GM12878 (cell line): ENCODE data around the gene FXN. TPM values are rescaled to one million over a fixed set of nuclear protein-coding genes. Genes with fewer than 3 reads are reported as not detected.

Experiments used
- ATAC-seq: fragments of 200-7000 bp; cut with Tn5 transposase; 3 replicates; pipeline ENCODE4 v1.9.1; 2020; ENCODE audit warnings: mild to moderate bottlenecking, moderate library complexity
- BruUV-seq: library from RNA; stranded (reverse); fragments of 400-500 nt; replicated peaks from 2 replicates; lab custom pipeline; 2021; lab: Mats Ljungman, UMichigan
- CTCF ChIA-PET: fragments of 300-600 bp; sonication (Branson Sonifier 250); formaldehyde crosslinking; extraction: SDS; loops from one replicate; lab custom pipeline; 2021; ENCODE audit warnings: inconsistent platforms; lab: Yijun Ruan, JAX
- POLR2A ChIA-PET: fragments of 350-600 bp; formaldehyde crosslinking; extraction: SDS; loops from one replicate; lab custom pipeline; 2021; ENCODE audit warnings: inconsistent platforms; lab: Charles Lee
- RAD21 ChIA-PET: fragments of 300-600 bp; sonication (Branson Sonifier 250); formaldehyde crosslinking; loops from one replicate; lab custom pipeline; 2023; ENCODE audit warnings: antibody characterized with exemption; ENCODE audit not compliant: unreplicated experiment; lab: Charles Lee
- SMC1A ChIA-PET: fragments of 300-600 bp; sonication (Branson Sonifier 250); formaldehyde crosslinking; loops from one replicate; lab custom pipeline; 2023; ENCODE audit not compliant: unreplicated experiment, uncharacterized antibody; lab: Charles Lee
- DNase-seq: peaks from one replicate; pipeline ENCODE4 v3.0.0-alpha.2; 2011; ENCODE audit warnings: low read depth, low spot score
- FAIRE-seq: peaks from 3 replicates; lab custom pipeline; 2011; peaks lifted over from hg19 to GRCh38; lab: Jason Lieb, UNC
- H2AFZ ChIP-seq: 2 replicates; pipeline ENCODE4 v1.6.0; 2011; ENCODE audit warnings: low read depth, low read length, control low read depth; ENCODE audit not compliant: control insufficient read depth
- H3K27ac ChIP-seq: 2 replicates; pipeline ENCODE4 v1.5.1; 2011; ENCODE audit warnings: control low read depth; ENCODE audit not compliant: control insufficient read depth, insufficient read depth
- H3K27me3 ChIP-seq, 2 experiments: replicated peaks in 1 of 2; 2 replicates each; pipeline versions ENCODE4 v1.6.0 to v1.6.1; 2011; ENCODE audit warnings: low read length in 1 of 2; ENCODE audit not compliant: control insufficient read depth in 2 of 2, insufficient read depth in 2 of 2
- H3K36me3 ChIP-seq, 2 experiments: 2 replicates each; pipeline ENCODE4 v1.5.1; 2011; ENCODE audit warnings: low read length in 1 of 2; ENCODE audit not compliant: control insufficient read depth in 2 of 2, insufficient read depth in 2 of 2
- H3K4me1 ChIP-seq: 2 replicates; pipeline ENCODE4 v1.6.1; 2011; ENCODE audit warnings: mild to moderate bottlenecking, low read length, moderate library complexity, mixed read lengths; ENCODE audit not compliant: control insufficient read depth, insufficient read depth
- H3K4me2 ChIP-seq: 2 replicates; pipeline ENCODE4 v1.6.0; 2011; ENCODE audit warnings: control low read depth; ENCODE audit not compliant: control insufficient read depth, insufficient read depth
- H3K4me3 ChIP-seq: fragments of 200-600 bp; sonication (generic); 2 replicates; pipeline ENCODE4 v1.5.1; 2016
- H3K79me2 ChIP-seq: 2 replicates; pipeline ENCODE4 v1.6.0; 2011; ENCODE audit warnings: low read length; ENCODE audit not compliant: control insufficient read depth, insufficient read depth
- H3K9ac ChIP-seq: 2 replicates; pipeline ENCODE4 v1.8.0; 2011; ENCODE audit warnings: low read length, control low read depth, mixed read lengths; ENCODE audit not compliant: control insufficient read depth, insufficient read depth
- H3K9me3 ChIP-seq: replicated peaks from 3 replicates; pipeline ENCODE4 v1.5.1; 2011; ENCODE audit warnings: mild to moderate bottlenecking, low read length; ENCODE audit not compliant: control insufficient read depth, insufficient read depth
- H4K20me1 ChIP-seq: 2 replicates; pipeline ENCODE4 v1.6.0; 2011; ENCODE audit not compliant: control insufficient read depth, insufficient read depth
- CEBPB ChIP-seq, 2 experiments: fragments of 150-350 bp in 1 of 2; IDR thresholded peaks; 2 replicates each; pipeline ENCODE4 v1.6.1; 2012 to 2014; ENCODE audit warnings: low read depth in 2 of 2, low read length in 2 of 2, borderline replicate concordance in 1 of 2, inconsistent platforms in 1 of 2
- GATAD2B ChIP-seq: fragments of 450-650 bp; conservative IDR thresholded peaks from 2 replicates; pipeline ENCODE4 v1.6.1; 2017; ENCODE audit warnings: low read depth, mild to moderate bottlenecking, moderate library complexity
- PAX8 ChIP-seq: fragments of 450-650 bp; IDR thresholded peaks from 2 replicates; pipeline ENCODE4 v1.6.1; 2017; ENCODE audit warnings: mild to moderate bottlenecking, moderate library complexity
- PBX3 ChIP-seq: IDR thresholded peaks from 2 replicates; pipeline ENCODE4 v1.6.1; 2011; ENCODE audit warnings: mild to moderate bottlenecking, low read depth, low read length, moderate library complexity; ENCODE audit not compliant: insufficient replicate concordance
- SMAD5 ChIP-seq: IDR thresholded peaks from 2 replicates; pipeline ENCODE4 v1.6.1; 2016; ENCODE audit warnings: antibody characterized with exemption, low read depth
- SP1 ChIP-seq: IDR thresholded peaks from one replicate; pipeline ENCODE4 v1.6.1; 2011; ENCODE audit warnings: low read depth, low read length
- ZNF622 ChIP-seq: fragments of 450-650 bp; IDR thresholded peaks from 2 replicates; pipeline ENCODE4 v1.6.1; 2017; ENCODE audit warnings: mild to moderate bottlenecking, inconsistent platforms
- WGBS: methylation state at CpG from one replicate; pipeline ENCODE4 v1.1.6; 2016; ENCODE audit warnings: low lambda C conversion rate; ENCODE audit not compliant: insufficient replicate concordance, insufficient coverage; ENCODE audit errors: missing lambda C conversion rate; 5-methylcytosine and 5-hydroxymethylcytosine counted together
- in situ Hi-C: fragments of 300-500 bp; cut with MboI; formaldehyde crosslinking; loops from 9 replicates; pipeline ENCODE4 v1.14.3; 2018; ENCODE audit warnings: mixed read lengths
- intact Hi-C: fragments of 100-400 bp; cut with micrococcal nuclease; formaldehyde crosslinking; loops from one replicate; pipeline ENCODE4 v1.14.2; 2022; ENCODE audit not compliant: unreplicated experiment
- polyA plus RNA-seq, 11 experiments: library from polyadenylated mRNA; depleted of rRNA in 4 of 11; unstranded in 6 of 11; stranded (reverse) in 5 of 11; fragments of >200 nt; fragmentation: Nextera tagmentation in 4 of 11; fragmentation: Illumina TruSeq in 1 of 11; extraction: Ambion mirVana in 4 of 11; extraction: Trizol in 1 of 11; gene quantifications; 1 replicate in 1 of 11; 2 replicates in 10 of 11; pipeline versions ENCODE4 v1.2.1 to v1.2.3, GENCODE V29; 2011 to 2016; ENCODE audit warnings: inconsistent platforms in 2 of 11, missing spikeins in 2 of 11, low read depth in 1 of 11
- total RNA-seq, 4 experiments: library from RNA; depleted of rRNA in 3 of 4; stranded (reverse); fragments of >200 nt in 3 of 4; fragmentation: Illumina TruSeq in 1 of 4; extraction: Trizol in 1 of 4; gene quantifications; 2 replicates each; pipeline versions ENCODE4 v1.2.1 to v1.2.3, GENCODE V29; 2013 to 2021

FXN gene
- total and polyA plus RNA-seq, 10 of the 15 experiments (the other 5 are each of a cell fraction or from before 2014, with no cell fraction given), result 7.3 to 78.0 (median 23.2) TPM

DNA sequence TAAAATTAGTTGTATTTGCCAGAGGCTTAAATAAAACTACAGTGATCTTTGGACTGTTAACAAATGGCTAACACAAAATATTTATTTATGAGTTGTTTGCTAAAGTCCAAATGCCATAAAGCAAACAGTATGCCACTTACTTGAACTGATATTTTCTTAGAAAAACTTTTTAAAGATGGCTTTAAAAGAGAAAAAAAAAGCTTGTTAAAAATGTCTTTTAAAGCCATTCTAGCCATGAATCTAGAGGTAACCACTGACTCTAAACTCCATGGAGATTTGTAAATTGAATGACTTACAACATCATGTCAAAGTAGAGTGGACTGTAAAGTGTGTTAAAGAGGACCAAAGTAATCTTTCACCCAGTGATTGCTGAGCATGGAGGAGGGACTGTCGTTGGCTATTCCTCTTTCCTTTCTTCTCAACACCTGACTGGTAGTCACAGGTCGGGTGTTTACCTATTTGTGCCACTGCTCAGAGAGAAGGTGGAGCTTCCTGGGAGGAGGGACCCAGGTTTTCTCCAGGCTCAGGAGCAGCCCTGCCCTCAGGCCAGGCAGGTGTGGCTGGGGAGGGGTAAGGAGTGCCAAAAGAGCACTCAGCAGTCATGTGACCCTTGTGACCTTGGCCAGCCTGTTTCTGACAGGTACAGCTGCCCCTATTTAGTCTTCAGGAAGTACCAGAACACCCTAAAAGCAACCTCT lies 69.4 kb downstream of the FXN start:
- ChIA-PET SMC1A (interaction anchor here (1.2 kb wide), 1 partner anchor 12 kb away, joined by 3 read pairs; no protein-coding TSS in a partner anchor), POLR2A (no interaction called here), RAD21 (no interaction called here), CTCF (no interaction called here)
- WGBS, result 25% methylated on average over 2 of the region's 2 CpGs
- no peak overlapping the region for H3K4me3 ChIP-seq
- H3K9ac ChIP-seq, result no peak overlapping the region
- in situ Hi-C loops, result no loop called here
- no TSS peak for BruUV-seq
- H3K27ac ChIP-seq, result no peak overlapping the region
- FAIRE-seq, result no peak
- no peaks in the 10 kb centered on the region for H3K9me3 ChIP-seq
- no peak overlapping the region for H3K4me2 ChIP-seq
- H3K36me3 ChIP-seq, result no peaks in the 10 kb centered on the region
- intact Hi-C loops, result no loop called here
- DNase-seq, result no peak
- H3K27me3 ChIP-seq, result no peaks in the 10 kb centered on the region
- H2AFZ ChIP-seq, result no peak overlapping the region
- H3K4me1 ChIP-seq, result no peaks in the 10 kb centered on the region
- no peaks in the 10 kb centered on the region for H3K79me2 ChIP-seq
- no peaks in the 10 kb centered on the region for H4K20me1 ChIP-seq
- no peak for TF ChIP-seq ZNF622
- TF ChIP-seq SMAD5, result no peak
- TF ChIP-seq PAX8, result no peak
- no peak for TF ChIP-seq CEBPB (IDR thresholded peaks at IDR 0.05; ENCODE audit: borderline replicate concordance in 1 of 2, low read depth in 2 of 2, low read length in 2 of 2)
- no peak for TF ChIP-seq PBX3
- no peak for TF ChIP-seq GATAD2B
- TF ChIP-seq SP1, result no peak
- TF ChIP-seq, all 136 proteins: peak for 0
- ATAC-seq, result no peak
